ENCODE data around the gene MEF2A.

DNA sequence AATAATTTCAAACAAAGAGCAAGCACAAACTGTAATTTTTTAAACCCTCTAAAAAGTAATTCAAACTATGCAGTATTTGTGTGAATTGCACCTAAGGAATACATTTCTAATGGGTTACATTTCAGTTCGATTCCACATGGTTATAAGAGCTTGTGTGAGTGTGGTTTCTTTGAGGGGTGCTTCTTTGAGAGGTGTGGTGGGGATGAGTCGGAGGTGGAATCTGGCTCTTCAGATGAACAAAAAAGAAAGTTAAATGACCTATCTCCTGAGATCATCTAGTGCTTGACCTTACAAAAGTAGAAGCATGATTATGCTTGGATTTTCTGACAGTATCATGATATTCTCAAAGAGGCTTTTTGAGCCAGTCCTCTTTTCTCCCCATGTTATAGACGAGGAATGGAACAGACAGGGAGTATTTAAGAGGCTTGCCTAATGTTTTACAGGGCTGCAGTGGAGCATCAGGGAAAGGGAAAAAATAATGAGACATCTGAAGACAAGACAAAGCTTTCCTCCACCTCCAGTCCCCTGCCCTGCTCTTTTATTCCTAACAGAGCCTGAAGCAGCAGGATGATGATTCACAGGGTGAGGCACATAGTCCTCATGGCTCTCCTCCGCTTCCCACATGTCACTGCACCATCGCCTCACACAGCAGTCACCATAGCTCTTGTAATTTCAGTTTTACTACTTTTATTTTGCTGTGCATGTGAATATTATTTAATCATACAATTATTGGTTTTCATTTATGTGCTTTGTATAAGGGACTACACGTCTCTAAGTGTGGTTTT, 85.4 kb downstream of the MEF2A start:
- TF ChIP-seq ZNF12 (CRISPR knock-in tag; IDR thresholded peaks at IDR 0.05) (no peak), CBX2 (IDR thresholded peaks at IDR 0.05; ENCODE audit: insufficient read depth, low read length, poor library complexity, severe bottlenecking) (no peak), EZH2 (IDR thresholded peaks at IDR 0.05; ENCODE audit: borderline replicate concordance, low read depth, low read length) (no peak)
- TF ChIP-seq, protein P1, sequence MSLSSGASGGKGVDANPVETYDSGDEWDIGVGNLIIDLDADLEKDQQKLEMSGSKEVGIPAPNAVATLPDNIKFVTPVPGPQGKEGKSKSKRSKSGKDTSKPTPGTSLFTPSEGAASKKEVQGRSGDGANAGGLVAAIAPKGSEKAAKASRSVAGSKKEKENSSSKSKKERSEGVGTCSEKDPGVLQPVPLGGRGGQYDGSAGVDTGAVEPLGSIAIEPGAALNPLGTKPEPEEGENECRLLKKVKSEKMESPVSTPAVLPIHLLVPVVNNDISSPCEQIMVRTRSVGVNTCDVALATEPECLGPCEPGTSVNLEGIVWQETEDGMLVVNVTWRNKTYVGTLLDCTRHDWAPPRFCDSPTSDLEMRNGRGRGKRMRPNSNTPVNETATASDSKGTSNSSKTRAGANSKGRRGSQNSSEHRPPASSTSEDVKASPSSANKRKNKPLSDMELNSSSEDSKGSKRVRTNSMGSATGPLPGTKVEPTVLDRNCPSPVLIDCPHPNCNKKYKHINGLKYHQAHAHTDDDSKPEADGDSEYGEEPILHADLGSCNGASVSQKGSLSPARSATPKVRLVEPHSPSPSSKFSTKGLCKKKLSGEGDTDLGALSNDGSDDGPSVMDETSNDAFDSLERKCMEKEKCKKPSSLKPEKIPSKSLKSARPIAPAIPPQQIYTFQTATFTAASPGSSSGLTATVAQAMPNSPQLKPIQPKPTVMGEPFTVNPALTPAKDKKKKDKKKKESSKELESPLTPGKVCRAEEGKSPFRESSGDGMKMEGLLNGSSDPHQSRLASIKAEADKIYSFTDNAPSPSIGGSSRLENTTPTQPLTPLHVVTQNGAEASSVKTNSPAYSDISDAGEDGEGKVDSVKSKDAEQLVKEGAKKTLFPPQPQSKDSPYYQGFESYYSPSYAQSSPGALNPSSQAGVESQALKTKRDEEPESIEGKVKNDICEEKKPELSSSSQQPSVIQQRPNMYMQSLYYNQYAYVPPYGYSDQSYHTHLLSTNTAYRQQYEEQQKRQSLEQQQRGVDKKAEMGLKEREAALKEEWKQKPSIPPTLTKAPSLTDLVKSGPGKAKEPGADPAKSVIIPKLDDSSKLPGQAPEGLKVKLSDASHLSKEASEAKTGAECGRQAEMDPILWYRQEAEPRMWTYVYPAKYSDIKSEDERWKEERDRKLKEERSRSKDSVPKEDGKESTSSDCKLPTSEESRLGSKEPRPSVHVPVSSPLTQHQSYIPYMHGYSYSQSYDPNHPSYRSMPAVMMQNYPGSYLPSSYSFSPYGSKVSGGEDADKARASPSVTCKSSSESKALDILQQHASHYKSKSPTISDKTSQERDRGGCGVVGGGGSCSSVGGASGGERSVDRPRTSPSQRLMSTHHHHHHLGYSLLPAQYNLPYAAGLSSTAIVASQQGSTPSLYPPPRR (CRISPR knock-in tag; IDR thresholded peaks at IDR 0.05; ENCODE audit: borderline replicate concordance) = no peak

All from K562 (cell line).